Tibial artery (tissue), 4 donors: Measurements from ENCODE around the gene RAPGEF3.
A peak's percentile ranks its signal among the peaks of the same experiment; 100 is the strongest.

Source experiments
- DNase-seq, 2 donors: peaks; one replicate each; pipeline ENCODE4 v3.0.0-alpha.2; 2019
- H3K27ac ChIP-seq, 2 donors: fragments of 200-600 bp; sonication (generic) in 1 of 2; 1 replicate in 1 of 2; 2 replicates in 1 of 2; pipeline ENCODE4 v1.5.1; 2018 to 2019; ENCODE audit warnings: mild to moderate bottlenecking in 1 of 2
- H3K27me3 ChIP-seq, 2 donors: fragments of 200-600 bp; sonication (generic) in 1 of 2; one replicate each; pipeline versions ENCODE4 v1.5.1 to v1.6.0; 2016 to 2019
- H3K36me3 ChIP-seq, 3 donors: fragments of 200-600 bp; sonication (generic) in 2 of 3; one replicate each; pipeline ENCODE4 v1.5.1; 2016 to 2019; ENCODE audit warnings: mild to moderate bottlenecking in 2 of 3
- H3K4me1 ChIP-seq, 4 donors: fragments of 200-600 bp; sonication (generic) in 2 of 4; 1 replicate in 3 of 4; 2 replicates in 1 of 4; pipeline ENCODE4 v1.5.1; 2016 to 2019
- H3K4me3 ChIP-seq, 2 donors: fragments of 200-600 bp; sonication (generic) in 1 of 2; 1 replicate in 1 of 2; 2 replicates in 1 of 2; pipeline ENCODE4 v1.5.1; 2018 to 2019; ENCODE audit warnings: mild to moderate bottlenecking in 2 of 2
- H3K9me3 ChIP-seq, 3 donors: fragments of 200-600 bp; sonication (generic) in 1 of 3; one replicate each; pipeline ENCODE4 v1.5.1; 2016 to 2019
- CTCF ChIP-seq, 2 experiments: fragments of 200-600 bp in 1 of 2; fragments of 450-650 bp in 1 of 2; IDR thresholded peaks; one replicate each; pipeline ENCODE4 v1.5.1; 2017 to 2019; ENCODE audit warnings: antibody characterized with exemption in 2 of 2, mild to moderate bottlenecking in 1 of 2, moderate library complexity in 1 of 2
- intact Hi-C: fragments of 100-400 bp; cut with DNase I; formaldehyde crosslinking; loops from one replicate; pipeline ENCODE4 v1.15.0; 2023; ENCODE audit warnings: low total_unique reads

The RAPGEF3 gene

GRCh38 chr12:47758834-47759690 lies at the start of gene RAPGEF3:
TSS of gene RAPGEF3 (minus strand) at chr12:47758880. CDS start at chr12:47758556, 324 bp downstream.
- Histone ChIP-seq H3K27me3 (no peaks in the 10 kb centered on the region), H3K9me3 (no peaks in the 10 kb centered on the region), H3K36me3 (no peaks in the 10 kb centered on the region), H3K4me1 (peaks cover 0 to 66% (median 49%) of the 10 kb centered on the region in 4 donors), H3K27ac (peak within 1 kb of the TSS; percentile 77 to 83), H3K4me3 (peak within 1 kb of the TSS; percentile 58 to 79)
- peak; percentile 41 to 66 for TF ChIP-seq CTCF (IDR thresholded peaks at IDR 0.05)
- peak; percentile 83 to 94 for DNase-seq
- intact Hi-C loops, result no loop called here

GRCh38 chr12:47808050-47808449 lies 49.4 kb upstream of the RAPGEF3 start:
- Histone ChIP-seq H3K4me3 (peak overlapping the region in 1 of 2 donors; percentile 18), H3K27me3 (no peaks in the 10 kb centered on the region), H3K4me1 (peaks cover 0 to 100% (median 96%) of the 10 kb centered on the region in 4 donors), H3K9me3 (no peaks in the 10 kb centered on the region), H3K36me3 (peaks cover 0 to 5% (median 4%) of the 10 kb centered on the region in 3 donors), H3K27ac (peak overlapping the region; percentile 91 to 99)
- intact Hi-C loops, result no loop called here
- peak in 1 of 2 donors; percentile 54 for DNase-seq
- no peak for TF ChIP-seq CTCF (IDR thresholded peaks at IDR 0.05)

GRCh38 chr12:47807338-47807737 lies 48.7 kb upstream of the RAPGEF3 start:
- H3K4me3 ChIP-seq, result no peak overlapping the region
- no peaks in the 10 kb centered on the region for H3K9me3 ChIP-seq
- H3K36me3 ChIP-seq, result peaks cover 0 to 7% (median 5%) of the 10 kb centered on the region in 3 donors
- H3K27me3 ChIP-seq, result no peaks in the 10 kb centered on the region
- H3K4me1 ChIP-seq, result peaks cover 0 to 100% (median 98%) of the 10 kb centered on the region in 4 donors
- intact Hi-C loops, result no loop called here
- H3K27ac ChIP-seq, result peak overlapping the region; percentile 91 to 99
- TF ChIP-seq CTCF (IDR thresholded peaks at IDR 0.05), result no peak
- peak in 1 of 2 donors; percentile 79 for DNase-seq

GRCh38 chr12:47805417-47805816 lies 46.7 kb upstream of the RAPGEF3 start:
- intact Hi-C loops, result no loop called here
- H3K4me1 ChIP-seq, result peaks cover 0 to 100% (median 99%) of the 10 kb centered on the region in 4 donors
- no peak overlapping the region for H3K4me3 ChIP-seq
- H3K36me3 ChIP-seq, result peaks cover 0 to 7% (median 5%) of the 10 kb centered on the region in 3 donors
- H3K27me3 ChIP-seq, result no peaks in the 10 kb centered on the region
- H3K27ac ChIP-seq, result peak overlapping the region; percentile 91 to 99
- DNase-seq, result peak; percentile 73 to 79
- TF ChIP-seq CTCF (IDR thresholded peaks at IDR 0.05), result no peak
- H3K9me3 ChIP-seq, result no peaks in the 10 kb centered on the region

GRCh38 chr12:47804171-47804570 lies 45.5 kb upstream of the RAPGEF3 start:
- peaks cover 0 to 100% (median 99%) of the 10 kb centered on the region in 4 donors for H3K4me1 ChIP-seq
- DNase-seq, result no peak
- intact Hi-C loops, result no loop called here
- no peaks in the 10 kb centered on the region for H3K27me3 ChIP-seq
- H3K36me3 ChIP-seq, result peaks cover 0 to 7% (median 5%) of the 10 kb centered on the region in 3 donors
- no peak overlapping the region for H3K4me3 ChIP-seq
- no peaks in the 10 kb centered on the region for H3K9me3 ChIP-seq
- peak overlapping the region; percentile 66 to 99 for H3K27ac ChIP-seq
- TF ChIP-seq CTCF (IDR thresholded peaks at IDR 0.05), result no peak
